ENCODE measurements around the gene CBY1. TPM values are rescaled to one million over a fixed set of nuclear protein-coding genes. Genes with fewer than 3 reads are reported as not detected.

CBY1 gene
- total RNA-seq, 1 donor from 2014 or later, result 14.0 TPM

DNA sequence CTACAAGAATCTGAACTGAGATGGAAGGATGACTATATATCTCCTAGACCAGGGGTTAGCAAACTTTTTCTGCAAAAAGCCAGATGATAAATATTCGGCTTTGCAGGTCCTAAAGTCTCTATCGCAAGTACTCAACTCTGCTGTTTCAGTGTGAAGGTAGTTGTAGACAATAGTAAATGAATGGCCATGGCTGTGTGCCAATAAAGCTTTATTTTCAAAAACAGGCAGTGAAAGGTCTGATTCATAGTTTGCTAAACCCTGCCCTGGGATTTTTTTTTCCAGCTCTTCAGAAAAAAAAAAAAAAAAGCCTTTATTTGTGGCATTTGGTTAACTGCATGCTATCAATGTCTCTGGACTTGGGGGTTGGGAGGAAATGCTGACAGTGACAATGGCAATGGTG lies 37.8 kb upstream of the CBY1 start:
- TF ChIP-seq, protein P1, sequence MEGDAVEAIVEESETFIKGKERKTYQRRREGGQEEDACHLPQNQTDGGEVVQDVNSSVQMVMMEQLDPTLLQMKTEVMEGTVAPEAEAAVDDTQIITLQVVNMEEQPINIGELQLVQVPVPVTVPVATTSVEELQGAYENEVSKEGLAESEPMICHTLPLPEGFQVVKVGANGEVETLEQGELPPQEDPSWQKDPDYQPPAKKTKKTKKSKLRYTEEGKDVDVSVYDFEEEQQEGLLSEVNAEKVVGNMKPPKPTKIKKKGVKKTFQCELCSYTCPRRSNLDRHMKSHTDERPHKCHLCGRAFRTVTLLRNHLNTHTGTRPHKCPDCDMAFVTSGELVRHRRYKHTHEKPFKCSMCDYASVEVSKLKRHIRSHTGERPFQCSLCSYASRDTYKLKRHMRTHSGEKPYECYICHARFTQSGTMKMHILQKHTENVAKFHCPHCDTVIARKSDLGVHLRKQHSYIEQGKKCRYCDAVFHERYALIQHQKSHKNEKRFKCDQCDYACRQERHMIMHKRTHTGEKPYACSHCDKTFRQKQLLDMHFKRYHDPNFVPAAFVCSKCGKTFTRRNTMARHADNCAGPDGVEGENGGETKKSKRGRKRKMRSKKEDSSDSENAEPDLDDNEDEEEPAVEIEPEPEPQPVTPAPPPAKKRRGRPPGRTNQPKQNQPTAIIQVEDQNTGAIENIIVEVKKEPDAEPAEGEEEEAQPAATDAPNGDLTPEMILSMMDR (IDR thresholded peaks at IDR 0.05), result no peak
- no peak for DNase-seq (ENCODE audit: low spot score in 2 of 2)
- intact Hi-C loops (cut with DNase I), result no loop called here

DNA sequence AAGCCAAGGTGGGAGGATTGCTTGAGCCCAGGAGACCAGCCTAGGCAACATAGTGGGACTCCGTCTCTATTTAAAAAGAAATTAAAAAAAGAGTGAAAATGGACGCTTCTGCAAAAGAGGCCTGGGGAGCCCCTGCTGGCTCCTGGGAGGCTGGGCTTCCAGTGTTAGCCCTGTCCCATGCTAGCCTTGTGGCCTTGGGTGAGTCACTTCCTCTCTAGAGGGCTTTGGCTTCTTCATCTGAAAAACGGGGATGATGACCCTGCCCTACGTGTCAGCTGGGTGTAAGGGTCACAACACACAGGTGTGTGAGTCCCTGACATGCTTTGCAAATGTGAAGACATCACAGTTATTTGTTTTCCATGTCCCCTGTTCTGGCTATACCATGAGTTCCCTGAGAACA lies 33.1 kb upstream of the CBY1 start:
- TF ChIP-seq, protein P1 (IDR thresholded peaks at IDR 0.05), result no peak

More for the DNA sequence above, 37.8 kb upstream of the CBY1 start:
- Histone ChIP-seq H3K27ac (no peak overlapping the region), H3K36me3 (no peaks in the 10 kb centered on the region), H3K9me3 (no peaks in the 10 kb centered on the region), H3K4me3 (no peak overlapping the region), H3K4me1 (no peaks in the 10 kb centered on the region), H3K27me3 (no peaks in the 10 kb centered on the region)

DNA sequence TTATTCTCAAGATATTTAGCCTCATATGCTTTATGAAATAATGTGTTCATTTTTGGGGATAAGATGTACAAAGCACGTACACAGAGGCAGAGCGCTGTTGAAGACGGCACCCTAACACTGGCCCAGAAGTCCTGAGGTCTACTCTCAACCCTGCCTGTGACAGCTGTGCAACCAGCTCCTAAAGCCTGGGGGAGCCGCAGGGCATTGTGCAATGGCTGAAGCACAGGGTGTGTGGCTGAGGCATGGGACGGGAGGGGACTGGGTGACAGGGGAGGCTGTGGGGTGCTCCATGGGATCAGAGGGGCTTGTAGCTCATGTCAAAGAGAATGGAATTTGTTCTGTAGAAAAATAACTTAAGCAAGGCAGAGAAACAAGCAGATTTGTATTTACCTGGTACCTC lies 28.0 kb upstream of the CBY1 start:
- TF ChIP-seq, protein P1 (IDR thresholded peaks at IDR 0.05), result no peak
- no peaks in the 10 kb centered on the region for H3K4me1 ChIP-seq
- H3K36me3 ChIP-seq, result no peaks in the 10 kb centered on the region
- DNase-seq (ENCODE audit: low spot score in 2 of 2), result no peak
- H3K9me3 ChIP-seq, result no peaks in the 10 kb centered on the region
- intact Hi-C loops (cut with DNase I), result no loop called here
- H3K4me3 ChIP-seq, result no peak overlapping the region
- H3K27ac ChIP-seq, result no peak overlapping the region
- no peaks in the 10 kb centered on the region for H3K27me3 ChIP-seq

More for the DNA sequence above, 33.1 kb upstream of the CBY1 start:
- Histone ChIP-seq H3K4me3 (no peak overlapping the region), H3K36me3 (no peaks in the 10 kb centered on the region), H3K4me1 (no peaks in the 10 kb centered on the region), H3K9me3 (no peaks in the 10 kb centered on the region), H3K27ac (no peak overlapping the region), H3K27me3 (no peaks in the 10 kb centered on the region)
- no peak for DNase-seq (ENCODE audit: low spot score in 2 of 2)
- intact Hi-C loops (cut with DNase I), result no loop called here

DNA sequence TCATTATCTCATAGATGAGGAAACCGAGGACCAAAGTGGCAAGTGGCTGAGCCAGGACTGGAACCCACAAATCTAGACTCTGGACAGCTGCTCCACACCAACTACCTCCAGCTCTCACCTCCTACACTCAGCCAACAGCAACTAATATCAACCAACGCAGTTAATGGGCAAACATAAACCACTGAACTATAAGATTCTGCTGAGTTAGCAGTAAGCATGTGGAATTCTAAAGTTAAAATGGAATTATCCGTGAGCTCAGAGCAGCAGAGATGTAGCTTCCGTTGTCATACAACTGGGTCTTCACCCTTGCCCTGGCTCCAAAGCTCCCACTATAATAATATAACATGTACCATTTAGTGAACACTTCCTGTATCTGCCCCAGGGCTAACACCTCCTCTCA lies 27.3 kb upstream of the CBY1 start:
- no peaks in the 10 kb centered on the region for H3K36me3 ChIP-seq
- no peaks in the 10 kb centered on the region for H3K9me3 ChIP-seq
- TF ChIP-seq, protein P1 (IDR thresholded peaks at IDR 0.05), result no peak
- no peak for DNase-seq (ENCODE audit: low spot score in 2 of 2)
- no peak overlapping the region for H3K27ac ChIP-seq
- H3K27me3 ChIP-seq, result no peaks in the 10 kb centered on the region
- no peaks in the 10 kb centered on the region for H3K4me1 ChIP-seq
- H3K4me3 ChIP-seq, result no peak overlapping the region
- intact Hi-C loops (cut with DNase I), result no loop called here

DNA sequence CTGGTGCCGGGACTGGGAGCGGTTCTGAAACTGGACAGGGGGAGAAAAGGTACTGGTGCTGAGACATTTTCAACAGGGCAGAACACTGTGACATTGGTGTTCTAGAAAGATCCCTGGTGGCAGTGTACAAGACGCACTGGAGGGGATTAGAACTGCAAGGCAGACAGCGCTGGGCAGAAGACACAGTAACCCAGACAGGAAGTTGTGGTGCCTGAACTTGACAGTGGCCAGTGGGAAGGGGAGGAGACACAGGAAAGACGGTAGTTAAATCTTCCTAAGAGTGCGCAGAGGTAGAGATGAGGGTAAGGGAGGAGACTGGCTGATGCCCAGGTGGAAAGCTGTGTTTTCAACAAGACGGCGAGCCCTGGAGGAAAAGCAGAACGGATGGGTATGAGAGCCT lies 24.7 kb upstream of the CBY1 start:
- no peaks in the 10 kb centered on the region for H3K36me3 ChIP-seq
- TF ChIP-seq, protein P1 (IDR thresholded peaks at IDR 0.05), result no peak
- intact Hi-C loops (cut with DNase I), result no loop called here
- H3K4me3 ChIP-seq, result no peak overlapping the region
- no peaks in the 10 kb centered on the region for H3K9me3 ChIP-seq
- H3K27ac ChIP-seq, result no peak overlapping the region
- no peak for DNase-seq (ENCODE audit: low spot score in 2 of 2)
- H3K27me3 ChIP-seq, result no peaks in the 10 kb centered on the region
- H3K4me1 ChIP-seq, result no peaks in the 10 kb centered on the region

DNA sequence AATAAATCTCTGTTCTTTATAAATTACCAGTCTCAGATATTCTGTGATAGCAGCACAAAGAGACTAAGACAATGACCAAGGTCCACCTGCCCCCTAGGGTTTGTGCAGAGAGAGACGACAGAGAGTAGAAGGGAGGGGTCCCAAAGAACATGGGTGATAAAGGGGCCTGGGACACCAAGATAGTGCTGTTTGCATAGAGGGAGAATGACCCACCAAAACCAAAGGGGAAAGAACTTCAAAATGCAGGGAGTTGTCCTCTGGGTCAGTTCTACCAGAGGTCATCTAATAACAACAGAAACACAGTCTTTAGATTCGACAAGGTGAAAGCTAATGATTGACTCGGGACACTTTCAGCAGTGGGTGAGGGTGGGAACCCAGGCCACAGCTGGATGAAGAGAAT lies 23.9 kb upstream of the CBY1 start:
- H3K4me3 ChIP-seq, result no peak overlapping the region
- no peaks in the 10 kb centered on the region for H3K4me1 ChIP-seq
- intact Hi-C loops (cut with DNase I), result no loop called here
- H3K27me3 ChIP-seq, result no peaks in the 10 kb centered on the region
- no peak for DNase-seq (ENCODE audit: low spot score in 2 of 2)
- H3K36me3 ChIP-seq, result no peaks in the 10 kb centered on the region
- no peaks in the 10 kb centered on the region for H3K9me3 ChIP-seq
- TF ChIP-seq, protein P1 (IDR thresholded peaks at IDR 0.05), result no peak
- H3K27ac ChIP-seq, result no peak overlapping the region
